Sigmoid colon (tissue), 7 donors: ENCODE measurements around the gene RNF223. TPM values are rescaled to one million over a fixed set of nuclear protein-coding genes. Genes with fewer than 3 reads are reported as not detected.

Source experiments
- DNase-seq: peaks from one replicate; pipeline ENCODE4 v3.0.0-alpha.2; 2019
- H3K27ac ChIP-seq, 4 donors: fragments of 200-600 bp; sonication (generic); one replicate each; pipeline ENCODE4 v1.5.1; 2016 to 2019; ENCODE audit warnings: mild to moderate bottlenecking in 1 of 4
- H3K27me3 ChIP-seq, 3 donors: fragments of 200-600 bp; sonication (generic); one replicate each; pipeline ENCODE4 v1.5.1; 2019; ENCODE audit warnings: mild to moderate bottlenecking in 1 of 3
- H3K36me3 ChIP-seq, 4 donors: fragments of 200-600 bp; sonication (generic); one replicate each; pipeline ENCODE4 v1.5.1; 2016 to 2019
- H3K4me1 ChIP-seq, 4 donors: fragments of 200-600 bp; sonication (generic); one replicate each; pipeline ENCODE4 v1.5.1; 2017 to 2019
- H3K4me3 ChIP-seq, 4 donors: fragments of 200-600 bp; sonication (generic); one replicate each; pipeline ENCODE4 v1.5.1; 2017 to 2019; ENCODE audit warnings: mild to moderate bottlenecking in 2 of 4, moderate library complexity in 1 of 4
- H3K9me3 ChIP-seq, 4 donors: fragments of 200-600 bp in 3 of 4; sonication (generic) in 3 of 4; one replicate each; pipeline versions ENCODE4 v1.5.1 to v1.6.1; 2013 to 2019
- EP300 ChIP-seq, 4 donors: sonication (generic); formaldehyde crosslinking; IDR thresholded peaks; one replicate each; pipeline ENCODE4 v1.6.1; 2017; ENCODE audit warnings: antibody characterized with exemption in 4 of 4
- POLR2A ChIP-seq, 2 donors: fragments of 450-650 bp; IDR thresholded peaks; one replicate each; pipeline ENCODE4 v1.6.1; 2016; ENCODE audit warnings: antibody characterized with exemption in 2 of 2, mild to moderate bottlenecking in 2 of 2, moderate library complexity in 2 of 2
- POLR2AphosphoS5 ChIP-seq, 4 donors: sonication (generic); formaldehyde crosslinking; IDR thresholded peaks; one replicate each; pipeline ENCODE4 v1.6.1; 2017; ENCODE audit warnings: antibody characterized with exemption in 4 of 4
- WGBS, 2 donors: extraction: QIAGEN DNeasy Blood & Tissue Kit; methylation state at CpG; one replicate each; pipeline ENCODE4 v1.1.7; 2013; 5-methylcytosine and 5-hydroxymethylcytosine counted together
- intact Hi-C: fragments of 100-400 bp; cut with DNase I; formaldehyde crosslinking; loops from one replicate; pipeline ENCODE4 v1.15.1; 2023
- polyA plus RNA-seq, 3 donors: library from polyadenylated mRNA; stranded (reverse); fragments of 200-250 nt; gene quantifications; one replicate each; pipeline ENCODE4 v1.2.3, GENCODE V29; 2013
- total RNA-seq, 4 donors: library from RNA; depleted of rRNA; stranded (reverse); fragments of >200 nt; gene quantifications; one replicate each; pipeline ENCODE4 v1.1.0, GENCODE V29; 2016
- TF ChIP-seq, protein P1 (sequence below), 4 experiments: fragments of 450-650 bp in 3 of 4; fragments of 200-600 bp in 1 of 4; IDR thresholded peaks; one replicate each; pipeline ENCODE4 v1.5.1; 2016 to 2019; ENCODE audit warnings: antibody characterized with exemption in 4 of 4, mild to moderate bottlenecking in 3 of 4, moderate library complexity in 2 of 4
- donor health status: healthy with polysubstance abuse.
- donor health status: Bipolar disorder and iron deficiency.
- donor health status: healthy.

Gene RNF223
- total and polyA plus RNA-seq, 7 donors = 0.60 to 3.7 (median 1.9) TPM; not detected in 4

DNA sequence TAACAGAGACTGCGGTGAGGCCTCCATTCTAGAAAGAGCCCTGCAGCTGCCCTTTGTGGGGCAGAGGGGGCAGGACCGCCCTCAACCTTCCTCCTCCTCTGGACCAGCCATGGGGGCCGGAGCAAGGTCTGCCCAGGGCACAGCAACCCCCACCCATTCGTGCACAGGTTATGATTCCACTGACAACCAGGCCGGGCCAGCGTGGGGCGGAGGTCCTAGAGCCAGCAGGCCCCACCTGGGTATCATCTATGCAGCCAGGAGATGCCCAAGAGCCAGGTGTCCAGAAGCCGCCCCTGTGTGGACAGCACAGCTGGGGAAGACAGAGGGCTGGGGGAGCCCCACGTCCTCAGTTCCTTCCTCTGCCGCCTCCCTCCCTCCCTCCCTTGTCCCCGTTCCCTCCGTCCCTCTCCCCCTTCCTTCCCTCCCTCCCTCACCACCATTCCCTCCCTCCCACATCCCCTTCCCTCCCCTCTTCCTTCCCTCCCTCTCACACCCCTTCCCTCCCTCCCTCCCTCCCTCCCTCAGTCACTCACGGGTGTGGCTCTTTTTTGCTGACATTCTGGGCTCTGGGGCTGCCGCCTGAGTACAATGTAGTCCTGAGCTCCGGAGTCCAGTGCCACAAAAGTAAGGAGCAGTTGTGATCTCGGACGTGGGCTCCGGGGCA lies 12.3 kb downstream of the RNF223 start:
- Histone ChIP-seq H3K4me1 (peaks cover 0 to 29% (median 22%) of the 10 kb centered on the region in 4 donors), H3K27me3 (peaks cover 49 to 84% (median 83%) of the 10 kb centered on the region in 3 donors), H3K27ac (no peak overlapping the region), H3K36me3 (no peaks in the 10 kb centered on the region), H3K4me3 (no peak overlapping the region), H3K9me3 (no peaks in the 10 kb centered on the region)
- WGBS, 2 donors = 18 to 42% methylated on average over 16 of the region's 18 CpGs
- intact Hi-C loops = loop anchor here (2.0 to 5.0 kb wide), 2 partner anchors 40 to 77 kb away; partner anchors contain the start of gene AGRN
- TF ChIP-seq POLR2AphosphoS5 (IDR thresholded peaks at IDR 0.05) = no peak
- no peak for TF ChIP-seq POLR2A (IDR thresholded peaks at IDR 0.05)
- no peak for TF ChIP-seq EP300 (IDR thresholded peaks at IDR 0.05)
- TF ChIP-seq, protein P1, sequence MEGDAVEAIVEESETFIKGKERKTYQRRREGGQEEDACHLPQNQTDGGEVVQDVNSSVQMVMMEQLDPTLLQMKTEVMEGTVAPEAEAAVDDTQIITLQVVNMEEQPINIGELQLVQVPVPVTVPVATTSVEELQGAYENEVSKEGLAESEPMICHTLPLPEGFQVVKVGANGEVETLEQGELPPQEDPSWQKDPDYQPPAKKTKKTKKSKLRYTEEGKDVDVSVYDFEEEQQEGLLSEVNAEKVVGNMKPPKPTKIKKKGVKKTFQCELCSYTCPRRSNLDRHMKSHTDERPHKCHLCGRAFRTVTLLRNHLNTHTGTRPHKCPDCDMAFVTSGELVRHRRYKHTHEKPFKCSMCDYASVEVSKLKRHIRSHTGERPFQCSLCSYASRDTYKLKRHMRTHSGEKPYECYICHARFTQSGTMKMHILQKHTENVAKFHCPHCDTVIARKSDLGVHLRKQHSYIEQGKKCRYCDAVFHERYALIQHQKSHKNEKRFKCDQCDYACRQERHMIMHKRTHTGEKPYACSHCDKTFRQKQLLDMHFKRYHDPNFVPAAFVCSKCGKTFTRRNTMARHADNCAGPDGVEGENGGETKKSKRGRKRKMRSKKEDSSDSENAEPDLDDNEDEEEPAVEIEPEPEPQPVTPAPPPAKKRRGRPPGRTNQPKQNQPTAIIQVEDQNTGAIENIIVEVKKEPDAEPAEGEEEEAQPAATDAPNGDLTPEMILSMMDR (IDR thresholded peaks at IDR 0.05) = no peak
- DNase-seq = no peak

DNA sequence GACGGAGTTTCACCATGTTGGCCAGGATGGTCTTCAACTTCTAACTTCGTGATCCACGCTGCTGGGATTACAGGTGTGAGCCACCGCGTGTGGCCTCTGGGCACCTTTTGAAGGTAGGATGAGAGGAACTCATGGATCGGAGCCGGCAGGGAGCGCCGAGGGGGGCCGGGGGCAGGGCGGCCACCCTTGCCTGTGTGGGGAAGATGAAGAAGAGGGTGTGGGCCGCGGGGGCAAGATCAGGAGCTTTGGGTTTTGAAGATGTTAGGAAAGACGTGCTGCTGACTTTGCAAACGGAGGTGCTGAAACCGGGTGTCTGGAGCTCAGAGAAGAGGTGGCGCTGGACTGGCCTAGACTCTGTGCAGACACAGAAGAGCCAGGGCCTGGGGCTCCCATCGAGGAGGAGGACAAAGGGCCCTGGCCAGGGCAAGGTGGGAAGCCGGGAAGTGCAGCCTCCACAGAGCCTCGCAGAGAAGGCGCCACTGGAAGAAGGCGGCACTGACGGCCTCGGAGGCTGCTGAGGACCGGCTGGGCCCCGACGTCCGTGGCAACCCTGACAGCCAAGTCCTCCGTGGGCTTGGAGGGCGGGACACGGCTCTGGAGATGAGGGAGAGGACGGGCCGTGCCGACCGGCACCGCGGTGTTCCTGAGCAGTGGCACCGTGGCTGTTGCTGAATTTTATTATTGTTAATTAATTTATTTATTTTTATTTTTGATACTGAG lies 13.7 kb downstream of the RNF223 start:
- intact Hi-C loops = loop anchor here (5.0 kb wide), 1 partner anchor 38 kb away; the partner anchor contains the start of gene AGRN
- no peak for DNase-seq
- 26 to 47% methylated on average over 38 of the region's 38 CpGs for WGBS, 2 donors
- Histone ChIP-seq H3K27ac (no peak overlapping the region), H3K36me3 (no peaks in the 10 kb centered on the region), H3K9me3 (no peaks in the 10 kb centered on the region), H3K27me3 (peaks cover 48 to 81% (median 81%) of the 10 kb centered on the region in 3 donors), H3K4me1 (peaks cover 0 to 29% (median 22%) of the 10 kb centered on the region in 4 donors), H3K4me3 (no peak overlapping the region)
- TF ChIP-seq, protein P1 (IDR thresholded peaks at IDR 0.05) = no peak
- TF ChIP-seq POLR2A (IDR thresholded peaks at IDR 0.05) (no peak), POLR2AphosphoS5 (IDR thresholded peaks at IDR 0.05) (no peak), EP300 (IDR thresholded peaks at IDR 0.05) (no peak)

DNA sequence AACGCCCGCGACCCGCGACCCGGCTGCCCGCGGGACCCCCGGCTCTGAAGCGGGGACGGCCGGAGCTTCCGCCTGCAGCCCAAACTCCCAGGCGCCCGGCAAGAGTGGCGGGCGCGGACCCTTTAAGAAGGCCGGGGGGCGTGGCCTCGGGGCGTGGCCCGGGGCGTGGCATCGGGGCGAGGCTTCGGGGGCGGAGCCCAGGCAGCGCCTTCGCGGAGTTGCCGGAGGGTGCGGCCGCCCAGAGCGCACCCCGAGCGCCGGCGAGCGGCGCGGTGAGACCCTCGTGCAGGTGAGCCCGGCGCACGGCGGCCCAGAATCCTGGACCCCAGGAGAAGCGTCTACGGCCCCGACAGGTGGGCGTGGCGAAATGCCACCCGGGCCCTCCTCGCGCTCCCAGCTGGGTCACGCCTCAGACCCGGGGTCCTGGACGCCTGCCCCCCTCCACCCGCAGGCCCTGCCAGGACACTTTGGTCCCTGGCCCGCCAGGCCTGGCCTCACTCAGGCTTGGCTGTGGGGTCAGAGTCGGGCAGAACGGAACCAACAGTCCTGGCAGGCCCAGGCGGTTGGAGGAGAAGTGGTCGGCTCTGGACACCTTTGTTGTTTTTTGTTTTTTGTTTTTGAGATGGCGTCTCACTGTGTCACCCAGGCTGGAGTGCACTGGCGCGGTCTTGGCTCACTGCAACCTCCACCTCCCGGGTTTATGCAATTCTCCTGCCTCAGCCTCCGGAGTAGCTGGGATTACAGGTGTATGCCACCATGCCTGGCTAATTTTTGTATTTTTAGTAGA lies 14.4 kb downstream of the RNF223 start:
- Histone ChIP-seq H3K9me3 (no peaks in the 10 kb centered on the region), H3K27me3 (peaks cover 48 to 81% (median 78%) of the 10 kb centered on the region in 3 donors), H3K4me3 (peak overlapping the region; percentile 17 to 59 (median 52)), H3K4me1 (peaks cover 0 to 29% (median 22%) of the 10 kb centered on the region in 4 donors), H3K27ac (no peak overlapping the region), H3K36me3 (peaks cover 0 to 4% (median 0%) of the 10 kb centered on the region in 4 donors)
- WGBS, 2 donors = 2 to 3% methylated on average over 69 of the region's 69 CpGs
- intact Hi-C loops = loop anchor here (2.0 to 5.0 kb wide), 2 partner anchors 27 to 37 kb away; partner anchors contain the start of gene AGRN
- TF ChIP-seq POLR2A (IDR thresholded peaks at IDR 0.05) (no peak), EP300 (IDR thresholded peaks at IDR 0.05) (no peak)
- DNase-seq = peak; percentile 91

DNA sequence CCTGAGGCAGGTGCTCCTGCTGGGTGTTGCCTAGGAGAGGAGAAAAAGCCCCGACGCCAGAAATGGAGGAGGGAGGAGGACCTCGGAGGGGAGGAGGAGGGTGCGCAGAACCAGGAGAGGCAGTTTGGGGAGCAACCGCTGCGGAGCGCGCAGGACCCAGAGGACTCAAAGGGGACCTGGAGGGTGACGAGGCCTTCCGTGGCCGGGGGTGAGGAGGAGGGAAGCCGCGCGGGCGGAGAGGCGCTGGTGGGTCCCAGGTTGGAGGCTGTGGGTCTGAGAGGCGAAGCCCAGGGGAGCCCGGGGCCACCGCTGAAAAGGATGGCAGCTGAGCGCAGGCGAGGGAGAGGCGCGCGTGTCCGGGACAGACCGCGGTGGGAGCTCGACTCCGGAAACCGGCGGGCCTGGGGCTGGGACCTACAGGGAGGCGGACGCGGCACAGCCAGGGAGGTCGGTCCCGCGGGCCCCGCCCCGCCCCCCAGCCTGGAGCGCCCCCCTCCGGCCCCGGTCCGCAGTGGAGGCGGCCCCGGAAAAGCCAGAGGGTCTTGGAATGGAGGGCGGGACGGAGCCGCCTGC lies 15.1 kb downstream of the RNF223 start:
- Histone ChIP-seq H3K4me1 (peaks cover 0 to 26% (median 20%) of the 10 kb centered on the region in 4 donors), H3K4me3 (peak overlapping the region; percentile 17 to 59 (median 52)), H3K9me3 (no peaks in the 10 kb centered on the region), H3K36me3 (peaks cover 0 to 11% (median 0%) of the 10 kb centered on the region in 4 donors), H3K27ac (no peak overlapping the region), H3K27me3 (peaks cover 48 to 74% (median 71%) of the 10 kb centered on the region in 3 donors)
- 1% methylated on average over 48 of the region's 48 CpGs for WGBS, 2 donors
- TF ChIP-seq, protein P1 (IDR thresholded peaks at IDR 0.05) = peak in 1 of 4 experiments; percentile 28
- no peak for TF ChIP-seq POLR2A (IDR thresholded peaks at IDR 0.05)
- intact Hi-C loops = loop anchor here (2.0 kb wide), 1 partner anchor 26 kb away; no protein-coding TSS in a partner anchor
- no peak for DNase-seq
